ENCODE data around the gene FAM107B.
A peak's percentile ranks its signal among the peaks of the same experiment; 100 is the strongest.

The FAM107B gene

GRCh38 chr10:14617852-14618251 lies 156.8 kb downstream of the FAM107B start:
- no peak for DNase-seq

GRCh38 chr10:14616955-14617730 lies 157.6 kb downstream of the FAM107B start:
- DNase-seq, result no peak

GRCh38 chr10:14616465-14616864 lies 158.2 kb downstream of the FAM107B start:
- no peak for DNase-seq

- no peak for DNase-seq
Measured at GRCh38 chr10:14613588-14613920, 161.1 kb downstream of the FAM107B start.

GRCh38 chr10:14612873-14613587 lies 161.7 kb downstream of the FAM107B start:
- DNase-seq, result no peak

GRCh38 chr10:14611968-14612693 lies 162.6 kb downstream of the FAM107B start:
- DNase-seq, result no peak

GRCh38 chr10:14609178-14609577 lies 165.5 kb downstream of the FAM107B start:
- no peak for DNase-seq

- DNase-seq, result no peak
Measured at GRCh38 chr10:14608381-14609001, 166.2 kb downstream of the FAM107B start.

GRCh38 chr10:14606633-14607032 lies 168.1 kb downstream of the FAM107B start:
- DNase-seq, result no peak

- peak in 1 of 2 experiments; percentile 52 for DNase-seq
Measured at GRCh38 chr10:14605231-14605925, 169.3 kb downstream of the FAM107B start.

- peak; percentile 66 to 68 for DNase-seq
Measured at GRCh38 chr10:14604181-14605142, 170.2 kb downstream of the FAM107B start.

GRCh38 chr10:14603534-14604102 lies 171.1 kb downstream of the FAM107B start:
- DNase-seq, result no peak

GRCh38 chr10:14602807-14603533 lies 171.7 kb downstream of the FAM107B start:
- no peak for DNase-seq

GRCh38 chr10:14601872-14602725 lies 172.6 kb downstream of the FAM107B start:
- DNase-seq, result peak; percentile 60 to 69

- no peak for DNase-seq
Measured at GRCh38 chr10:14601326-14601725, 173.4 kb downstream of the FAM107B start.

- no peak for DNase-seq
Measured at GRCh38 chr10:14600065-14600464, 174.6 kb downstream of the FAM107B start.

GRCh38 chr10:14598809-14599764 lies 175.6 kb downstream of the FAM107B start:
- DNase-seq, result no peak

Measured in activated CD4-positive, alpha-beta T cell treated with anti-CD3 and anti-CD28 coated beads, Interleukin-2, amount 50 U/mL, for 48 hours (primary cell).